Upper lobe of left lung (tissue), 4 donors: ENCODE data around the gene CUL9.

Experiments
- CTCF ChIP-seq, 6 experiments: fragments of 450-650 bp in 4 of 6; fragments of 200-600 bp in 2 of 6; sonication (generic) in 2 of 6; IDR thresholded peaks; one replicate each; pipeline ENCODE4 v1.5.1; 2016 to 2019; ENCODE audit warnings: antibody characterized with exemption in 6 of 6
- EP300 ChIP-seq, 4 donors: sonication (generic); formaldehyde crosslinking; IDR thresholded peaks; one replicate each; pipeline ENCODE4 v1.5.1; 2017; ENCODE audit warnings: antibody characterized with exemption in 4 of 4, control low read depth in 2 of 4
- POLR2A ChIP-seq, 4 donors: fragments of 450-650 bp; IDR thresholded peaks; one replicate each; pipeline ENCODE4 v1.5.1; 2016 to 2017; ENCODE audit warnings: antibody characterized with exemption in 4 of 4, mild to moderate bottlenecking in 2 of 4

- no peak for TF ChIP-seq CTCF (IDR thresholded peaks at IDR 0.05)
- TF ChIP-seq POLR2A (IDR thresholded peaks at IDR 0.05), result no peak
- no peak for TF ChIP-seq EP300 (IDR thresholded peaks at IDR 0.05)
Observed at GRCh38 chr6:43213431-43213830, 31.4 kb downstream of the CUL9 start.
